ENCODE data around the gene KRTAP1-5.

DNA sequence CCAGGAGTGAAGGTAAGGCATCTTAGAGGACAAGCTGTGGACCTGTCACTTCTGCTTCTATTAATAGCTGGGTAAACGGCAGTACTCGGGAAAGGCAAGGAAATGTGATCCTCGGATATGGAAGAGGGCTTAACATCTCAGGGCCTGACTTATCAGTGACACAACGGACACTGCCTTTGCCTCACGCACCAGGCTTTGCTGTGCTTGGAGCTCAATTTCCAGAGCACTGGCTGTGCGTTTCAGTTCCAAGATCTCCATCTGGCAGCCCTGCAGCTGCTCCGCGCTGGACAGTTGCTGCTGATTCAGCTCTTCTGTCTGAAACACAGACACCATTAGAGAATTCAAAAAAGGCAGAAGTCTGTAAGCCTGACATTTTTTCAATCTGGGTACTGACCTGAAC is 46.4 kb downstream of the KRTAP1-5 start:
- TF ChIP-seq, protein P1, sequence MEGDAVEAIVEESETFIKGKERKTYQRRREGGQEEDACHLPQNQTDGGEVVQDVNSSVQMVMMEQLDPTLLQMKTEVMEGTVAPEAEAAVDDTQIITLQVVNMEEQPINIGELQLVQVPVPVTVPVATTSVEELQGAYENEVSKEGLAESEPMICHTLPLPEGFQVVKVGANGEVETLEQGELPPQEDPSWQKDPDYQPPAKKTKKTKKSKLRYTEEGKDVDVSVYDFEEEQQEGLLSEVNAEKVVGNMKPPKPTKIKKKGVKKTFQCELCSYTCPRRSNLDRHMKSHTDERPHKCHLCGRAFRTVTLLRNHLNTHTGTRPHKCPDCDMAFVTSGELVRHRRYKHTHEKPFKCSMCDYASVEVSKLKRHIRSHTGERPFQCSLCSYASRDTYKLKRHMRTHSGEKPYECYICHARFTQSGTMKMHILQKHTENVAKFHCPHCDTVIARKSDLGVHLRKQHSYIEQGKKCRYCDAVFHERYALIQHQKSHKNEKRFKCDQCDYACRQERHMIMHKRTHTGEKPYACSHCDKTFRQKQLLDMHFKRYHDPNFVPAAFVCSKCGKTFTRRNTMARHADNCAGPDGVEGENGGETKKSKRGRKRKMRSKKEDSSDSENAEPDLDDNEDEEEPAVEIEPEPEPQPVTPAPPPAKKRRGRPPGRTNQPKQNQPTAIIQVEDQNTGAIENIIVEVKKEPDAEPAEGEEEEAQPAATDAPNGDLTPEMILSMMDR (IDR thresholded peaks at IDR 0.05; ENCODE audit: extremely low read depth in 1 of 2, insufficient read depth in 1 of 2, low read depth in 1 of 2, low read length in 2 of 2): no peak
- no peak for TF ChIP-seq POLR2A (IDR thresholded peaks at IDR 0.05; ENCODE audit: low read depth, low read length)
- no peak for TF ChIP-seq POLR2AphosphoS5 (IDR thresholded peaks at IDR 0.05; ENCODE audit: insufficient read depth, low read depth, low read length)
- TF ChIP-seq, protein P2, sequence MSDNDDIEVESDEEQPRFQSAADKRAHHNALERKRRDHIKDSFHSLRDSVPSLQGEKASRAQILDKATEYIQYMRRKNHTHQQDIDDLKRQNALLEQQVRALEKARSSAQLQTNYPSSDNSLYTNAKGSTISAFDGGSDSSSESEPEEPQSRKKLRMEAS (IDR thresholded peaks at IDR 0.05; ENCODE audit: insufficient read depth, insufficient read length): no peak
- TF ChIP-seq MYC (IDR thresholded peaks at IDR 0.05; ENCODE audit: low read depth, low read length): no peak
- TF ChIP-seq EZH2 (IDR thresholded peaks at IDR 0.05; ENCODE audit: borderline replicate concordance, low read depth, low read length, severe bottlenecking): no peak
- no peak for TF ChIP-seq GATA2 (IDR thresholded peaks at IDR 0.05; ENCODE audit: insufficient read depth, insufficient read length, low read depth, low read length)

All from endothelial cell of umbilical vein (primary cell).